ENCODE data around the gene MUC4. TPM values are rescaled to one million over a fixed set of nuclear protein-coding genes. Genes with fewer than 3 reads are reported as not detected.
"Not testable (repeated sequence)": the region's sequence is repeated elsewhere in the genome, so short reads cannot be mapped to it uniquely, and the experiment has no call there.

Gene MUC4
- polyA plus RNA-seq, 1 donor, result 0.70 TPM

- DNase-seq, result no peak
Measured at GRCh38 chr3:195834675-195835583, 23.2 kb upstream of the MUC4 start.

GRCh38 chr3:195829897-195830254 lies 18.1 kb upstream of the MUC4 start:
- no peak for DNase-seq

- DNase-seq, result no peak
Measured at GRCh38 chr3:195828762-195829161, 17.0 kb upstream of the MUC4 start.

- DNase-seq, result no peak
Measured at GRCh38 chr3:195825857-195826804, 14.4 kb upstream of the MUC4 start.

- DNase-seq, result no peak
Measured at GRCh38 chr3:195825191-195825588, 13.5 kb upstream of the MUC4 start.

GRCh38 chr3:195824425-195825190 lies 12.9 kb upstream of the MUC4 start:
- not testable (repeated sequence) for DNase-seq

- DNase-seq, result no peak
Measured at GRCh38 chr3:195823999-195824398, 12.3 kb upstream of the MUC4 start.

GRCh38 chr3:195823280-195823679 lies 11.6 kb upstream of the MUC4 start:
- no peak for DNase-seq

GRCh38 chr3:195822131-195822696 lies 10.5 kb upstream of the MUC4 start:
- DNase-seq, result no peak

- DNase-seq, result no peak
Measured at GRCh38 chr3:195821403-195822130, 9.8 kb upstream of the MUC4 start.

- no peak for DNase-seq
Measured at GRCh38 chr3:195820901-195821300, 9.2 kb upstream of the MUC4 start.

- no peak for DNase-seq
Measured at GRCh38 chr3:195820186-195820585, 8.5 kb upstream of the MUC4 start.

GRCh38 chr3:195818301-195818700 lies 6.6 kb upstream of the MUC4 start:
- DNase-seq, result no peak

- DNase-seq, result no peak
Measured at GRCh38 chr3:195817578-195818135, 5.9 kb upstream of the MUC4 start.

- not testable (repeated sequence) for DNase-seq
Measured at GRCh38 chr3:195816276-195816913, 4.7 kb upstream of the MUC4 start.

- no peak for DNase-seq
Measured at GRCh38 chr3:195815169-195815771, 3.5 kb upstream of the MUC4 start.

- no peak for DNase-seq
Measured at GRCh38 chr3:195813916-195814640, 2.3 kb upstream of the MUC4 start.

- DNase-seq, result no peak
Measured at GRCh38 chr3:195812366-195812765, 637 bp upstream of the MUC4 start.

- DNase-seq, result no peak
Measured at GRCh38 chr3:195810455-195810845, 1.3 kb downstream of the MUC4 start.
